SK-N-MC (cell line): ENCODE measurements around the gene PIWIL4.

Experiments used
- EZH2 ChIP-seq: fragments of 200-600 bp; sonication (generic); IDR thresholded peaks from one replicate; pipeline ENCODE4 v1.6.1; 2017; ENCODE audit warnings: antibody characterized with exemption
- FOXP2 ChIP-seq: optimal IDR thresholded peaks from 2 replicates; pipeline ENCODE3; 2011; ENCODE audit warnings: mild to moderate bottlenecking, moderate library complexity; ENCODE audit not compliant: insufficient read depth; ENCODE audit errors: extremely low read length, control extremely low read depth
- POLR2AphosphoS5 ChIP-seq: IDR thresholded peaks from 2 replicates; pipeline ENCODE4 v1.6.1; 2012; ENCODE audit warnings: mild to moderate bottlenecking, low read depth, low read length, borderline replicate concordance

- TF ChIP-seq EZH2 (no peak), POLR2AphosphoS5 (no peak), FOXP2 (no peak)
Observed at GRCh38 chr11:94567181-94567670, at the start of gene PIWIL4.
